ENCODE measurements around the gene MICAL1. TPM values are rescaled to one million over a fixed set of nuclear protein-coding genes. Genes with fewer than 3 reads are reported as not detected.

Gene MICAL1
- total RNA-seq, 1 experiment from 2014 or later, result 9.1 TPM

- peaks cover 66% of the 10 kb centered on the region for H3K79me2 ChIP-seq (ENCODE audit: low read length)
- H3K27me3 ChIP-seq (ENCODE audit: low read length), result no peaks in the 10 kb centered on the region
- ChIA-PET CTCF (no interaction called here), POLR2A (ENCODE audit: unreplicated experiment) (no interaction called here)
- H3K9ac ChIP-seq (ENCODE audit: low read length), result no peak overlapping the region
- H3K4me3 ChIP-seq (ENCODE audit: low read length), result peak overlapping the region; percentile 90
- BruUV-seq (replicated peaks), result no TSS peak
- H3K36me3 ChIP-seq (ENCODE audit: low read depth, low read length), result peaks cover 14% of the 10 kb centered on the region
- TF ChIP-seq EZH2 (IDR thresholded peaks at IDR 0.05; ENCODE audit: low read length, unreplicated experiment), result no peak
- no peak for TF ChIP-seq EZH2phosphoT487 (IDR thresholded peaks at IDR 0.05; ENCODE audit: borderline replicate concordance, low read length)
- no peak for TF ChIP-seq CTCF (conservative IDR thresholded peaks at IDR 0.05; ENCODE audit: low read depth, low read length)
- DNase-seq, result no peak
- no peaks in the 10 kb centered on the region for H3K9me3 ChIP-seq (ENCODE audit: low read length)
- no peak overlapping the region for H3K27ac ChIP-seq (ENCODE audit: low read length)
- no peaks in the 10 kb centered on the region for H3K9me2 ChIP-seq (replicated peaks; ENCODE audit: low read length)
- no peak for ATAC-seq
- H2AFZ ChIP-seq (ENCODE audit: low read length), result no peak overlapping the region
- 0 out of 2 replicates have a peak, but pooled peaks cover 2% of the 10 kb centered on the region for H4K20me1 ChIP-seq (ENCODE audit: low read length)
- intact Hi-C loops (cut with micrococcal nuclease), result loop anchor here (5.0 kb wide), 1 partner anchor 41 kb away; no protein-coding TSS in a partner anchor
- H3K4me2 ChIP-seq (ENCODE audit: low read length), result peak overlapping the region; percentile 93
- H3K4me1 ChIP-seq (ENCODE audit: insufficient read depth, low read length), result peaks cover 37% of the 10 kb centered on the region
- no peaks in the 10 kb centered on the region for H3F3A ChIP-seq (ENCODE audit: low read length, unreplicated experiment)
These were observed 25.5 kb upstream of the MICAL1 start for GRCh38 chr6:109480993-109481480.

- ChIA-PET CTCF (no interaction called here), POLR2A (ENCODE audit: unreplicated experiment) (no interaction called here)
- TF ChIP-seq CTCF (conservative IDR thresholded peaks at IDR 0.05; ENCODE audit: low read depth, low read length) (no peak), EZH2phosphoT487 (IDR thresholded peaks at IDR 0.05; ENCODE audit: borderline replicate concordance, low read length) (no peak), EZH2 (IDR thresholded peaks at IDR 0.05; ENCODE audit: low read length, unreplicated experiment) (no peak)
- H3K27ac ChIP-seq (ENCODE audit: low read length), result no peak overlapping the region
- peaks cover 67% of the 10 kb centered on the region for H3K79me2 ChIP-seq (ENCODE audit: low read length)
- H3K4me3 ChIP-seq (ENCODE audit: low read length), result peak overlapping the region; percentile 58
- H3K36me3 ChIP-seq (ENCODE audit: low read depth, low read length), result peaks cover 14% of the 10 kb centered on the region
- intact Hi-C loops (cut with micrococcal nuclease), result no loop called here
- 0 out of 2 replicates have a peak, but pooled peaks cover 2% of the 10 kb centered on the region for H4K20me1 ChIP-seq (ENCODE audit: low read length)
- no peak for ATAC-seq
- no peaks in the 10 kb centered on the region for H3K9me3 ChIP-seq (ENCODE audit: low read length)
- no peaks in the 10 kb centered on the region for H3K9me2 ChIP-seq (replicated peaks; ENCODE audit: low read length)
- no peaks in the 10 kb centered on the region for H3F3A ChIP-seq (ENCODE audit: low read length, unreplicated experiment)
- H3K4me2 ChIP-seq (ENCODE audit: low read length), result peak overlapping the region; percentile 83
- no TSS peak for BruUV-seq (replicated peaks)
- H2AFZ ChIP-seq (ENCODE audit: low read length), result no peak overlapping the region
- H3K27me3 ChIP-seq (ENCODE audit: low read length), result no peaks in the 10 kb centered on the region
- H3K9ac ChIP-seq (ENCODE audit: low read length), result no peak overlapping the region
- peaks cover 25% of the 10 kb centered on the region for H3K4me1 ChIP-seq (ENCODE audit: insufficient read depth, low read length)
- DNase-seq, result no peak
These were observed 23.5 kb upstream of the MICAL1 start for GRCh38 chr6:109478841-109479624.

Data from PC-3 (cell line).